Measurements from ENCODE around the gene NEDD8.

NEDD8 gene

DNA sequence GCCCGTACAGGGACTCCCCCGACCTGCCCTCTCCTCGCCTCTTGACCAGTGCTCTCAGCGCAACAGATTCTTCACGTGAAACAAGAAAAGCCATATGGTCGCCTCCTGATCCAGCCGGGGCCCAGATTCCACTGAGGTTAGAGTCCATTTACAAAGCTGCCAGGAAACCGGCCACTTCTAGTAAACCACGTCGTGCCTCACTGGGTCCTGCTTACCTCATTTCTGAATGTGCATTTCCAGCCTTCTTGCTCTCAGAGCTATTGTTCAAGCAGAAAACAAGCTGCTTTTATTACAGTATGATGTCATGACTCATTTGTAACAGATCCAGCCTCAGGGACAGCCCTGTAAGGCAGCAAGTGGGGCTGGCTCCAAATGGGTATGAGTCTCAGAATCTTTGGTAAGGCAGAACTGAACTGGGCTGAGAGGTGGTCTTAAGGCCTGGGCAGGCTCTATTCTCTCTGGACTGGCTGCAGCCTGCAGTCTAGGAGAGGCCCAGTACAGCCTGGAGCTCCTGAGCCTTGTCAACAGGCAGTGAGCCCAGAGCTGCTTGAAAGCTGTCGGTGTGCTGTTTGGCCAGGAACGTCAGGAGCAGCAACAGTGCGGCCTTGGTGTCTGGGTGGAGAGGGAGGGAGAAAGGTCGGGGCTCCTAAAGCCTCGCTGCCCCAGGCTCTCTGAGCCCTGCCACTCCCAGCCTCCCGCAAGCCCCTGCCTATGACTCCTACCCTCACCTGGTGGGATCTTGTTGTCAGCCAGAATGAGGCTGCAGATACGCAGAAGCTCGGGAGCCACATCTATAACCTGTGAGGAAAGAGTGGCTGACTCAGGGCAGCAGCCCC lies 52.0 kb downstream of the NEDD8 start:
- Histone ChIP-seq H3K4me3 (ENCODE audit: low read depth in 1 of 2, low read length in 2 of 2) (no peak overlapping the region), H3K4me2 (ENCODE audit: insufficient read depth, low read length) (no peak overlapping the region), H3K9ac (ENCODE audit: low read depth, low read length) (no peak overlapping the region), H3K9me3 (ENCODE audit: insufficient read depth, low read length, severe bottlenecking) (no peaks in the 10 kb centered on the region), H4K20me1 (ENCODE audit: insufficient read depth, low read length) (peaks cover 14% of the 10 kb centered on the region; the same call in 1 of the 2 replicates), H3K79me2 (ENCODE audit: insufficient read depth, low read length) (no peaks in the 10 kb centered on the region), H3K36me3 (ENCODE audit: insufficient read depth, low read length) (peaks cover 69% of the 10 kb centered on the region), H3K27ac (ENCODE audit: low read length) (no peak overlapping the region), H3K4me1 (ENCODE audit: insufficient read depth, low read length) (no peaks in the 10 kb centered on the region; the same call in 1 of the 2 replicates), H3K27me3 (ENCODE audit: insufficient read depth, low read length, poor library complexity) (no peaks in the 10 kb centered on the region), H2AFZ (ENCODE audit: low read depth, low read length) (no peak overlapping the region)
- TF ChIP-seq EZH2 (IDR thresholded peaks at IDR 0.05; ENCODE audit: borderline replicate concordance, low read depth, low read length, severe bottlenecking), result no peak
- TF ChIP-seq, protein P1, sequence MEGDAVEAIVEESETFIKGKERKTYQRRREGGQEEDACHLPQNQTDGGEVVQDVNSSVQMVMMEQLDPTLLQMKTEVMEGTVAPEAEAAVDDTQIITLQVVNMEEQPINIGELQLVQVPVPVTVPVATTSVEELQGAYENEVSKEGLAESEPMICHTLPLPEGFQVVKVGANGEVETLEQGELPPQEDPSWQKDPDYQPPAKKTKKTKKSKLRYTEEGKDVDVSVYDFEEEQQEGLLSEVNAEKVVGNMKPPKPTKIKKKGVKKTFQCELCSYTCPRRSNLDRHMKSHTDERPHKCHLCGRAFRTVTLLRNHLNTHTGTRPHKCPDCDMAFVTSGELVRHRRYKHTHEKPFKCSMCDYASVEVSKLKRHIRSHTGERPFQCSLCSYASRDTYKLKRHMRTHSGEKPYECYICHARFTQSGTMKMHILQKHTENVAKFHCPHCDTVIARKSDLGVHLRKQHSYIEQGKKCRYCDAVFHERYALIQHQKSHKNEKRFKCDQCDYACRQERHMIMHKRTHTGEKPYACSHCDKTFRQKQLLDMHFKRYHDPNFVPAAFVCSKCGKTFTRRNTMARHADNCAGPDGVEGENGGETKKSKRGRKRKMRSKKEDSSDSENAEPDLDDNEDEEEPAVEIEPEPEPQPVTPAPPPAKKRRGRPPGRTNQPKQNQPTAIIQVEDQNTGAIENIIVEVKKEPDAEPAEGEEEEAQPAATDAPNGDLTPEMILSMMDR (IDR thresholded peaks at IDR 0.05; ENCODE audit: borderline replicate concordance, extremely low read depth, low read length, poor library complexity, severe bottlenecking), result no peak
- no peak for DNase-seq
- ATAC-seq (ENCODE audit: insufficient read depth, low read depth), result no peak

- H3K9ac ChIP-seq (ENCODE audit: low read depth, low read length), result no peak overlapping the region
- H3K27ac ChIP-seq (ENCODE audit: low read length), result no peak overlapping the region
- H3K4me3 ChIP-seq (ENCODE audit: low read depth in 1 of 2, low read length in 2 of 2), result no peak overlapping the region
- no peaks in the 10 kb centered on the region for H3K27me3 ChIP-seq (ENCODE audit: insufficient read depth, low read length, poor library complexity)
- no peaks in the 10 kb centered on the region for H3K9me3 ChIP-seq (ENCODE audit: insufficient read depth, low read length, severe bottlenecking)
- H3K79me2 ChIP-seq (ENCODE audit: insufficient read depth, low read length), result no peaks in the 10 kb centered on the region
- H3K4me2 ChIP-seq (ENCODE audit: insufficient read depth, low read length), result no peak overlapping the region
- no peak overlapping the region for H2AFZ ChIP-seq (ENCODE audit: low read depth, low read length)
- H3K4me1 ChIP-seq (ENCODE audit: insufficient read depth, low read length), result no peaks in the 10 kb centered on the region; the same call in 1 of the 2 replicates
- TF ChIP-seq, protein P1 (IDR thresholded peaks at IDR 0.05; ENCODE audit: borderline replicate concordance, extremely low read depth, low read length, poor library complexity, severe bottlenecking), result no peak
- TF ChIP-seq EZH2 (IDR thresholded peaks at IDR 0.05; ENCODE audit: borderline replicate concordance, low read depth, low read length, severe bottlenecking), result no peak
- DNase-seq (no peak), ATAC-seq (ENCODE audit: insufficient read depth, low read depth) (peak; percentile 22; the same call in 1 of the 3 replicates)
- peaks cover 61% of the 10 kb centered on the region for H3K36me3 ChIP-seq (ENCODE audit: insufficient read depth, low read length)
- peaks cover 14% of the 10 kb centered on the region; the same call in 1 of the 2 replicates for H4K20me1 ChIP-seq (ENCODE audit: insufficient read depth, low read length)
Measured at GRCh38 chr14:24179294-24179960, 52.7 kb downstream of the NEDD8 start.

DNA sequence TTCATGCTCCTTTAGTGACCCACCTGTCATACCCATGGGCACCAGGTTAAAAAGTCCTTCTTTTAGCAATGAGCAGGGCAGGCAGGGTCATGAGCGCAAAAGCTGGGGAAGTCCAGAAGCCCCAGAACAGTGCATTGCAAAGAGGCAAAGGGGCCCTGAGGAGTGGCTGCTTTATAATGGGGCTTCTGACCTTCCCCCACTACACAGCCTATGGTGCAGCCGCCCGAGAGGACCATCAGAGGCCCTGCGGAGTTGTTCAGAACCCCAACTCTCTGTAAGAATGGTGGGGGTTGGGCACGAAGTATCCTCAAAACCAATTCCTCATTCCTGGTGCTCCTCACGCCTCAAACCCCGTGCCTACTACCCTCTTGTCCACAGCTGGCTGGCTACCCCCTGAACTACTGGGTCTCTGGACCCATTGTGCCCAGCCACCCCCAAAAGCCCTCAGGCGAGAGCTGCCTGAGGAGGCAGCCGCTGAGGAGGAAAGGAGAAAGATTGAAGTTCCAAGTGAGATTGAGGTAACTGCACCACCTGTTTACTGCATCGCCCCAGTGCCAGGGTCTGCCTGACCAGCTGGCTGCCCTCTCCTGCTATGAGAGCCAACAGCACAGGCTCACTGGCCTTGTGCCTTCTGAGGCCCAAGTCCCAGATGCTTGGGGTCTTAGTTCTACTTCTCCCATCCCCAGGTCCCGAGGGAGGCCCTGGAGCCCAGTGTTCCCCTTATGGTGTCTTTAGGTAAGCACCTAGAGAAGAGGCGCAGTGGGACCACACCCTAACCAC lies 53.6 kb downstream of the NEDD8 start:
- H3K27me3 ChIP-seq (ENCODE audit: insufficient read depth, low read length, poor library complexity), result no peaks in the 10 kb centered on the region
- peaks cover 53% of the 10 kb centered on the region for H3K36me3 ChIP-seq (ENCODE audit: insufficient read depth, low read length)
- no peak overlapping the region for H3K27ac ChIP-seq (ENCODE audit: low read length)
- no peaks in the 10 kb centered on the region for H3K4me1 ChIP-seq (ENCODE audit: insufficient read depth, low read length)
- no peak overlapping the region for H3K9ac ChIP-seq (ENCODE audit: low read depth, low read length)
- no peak for ATAC-seq (ENCODE audit: insufficient read depth, low read depth)
- H3K4me3 ChIP-seq (ENCODE audit: low read depth in 1 of 2, low read length in 2 of 2), result no peak overlapping the region
- H3K9me3 ChIP-seq (ENCODE audit: insufficient read depth, low read length, severe bottlenecking), result no peaks in the 10 kb centered on the region
- no peak overlapping the region for H2AFZ ChIP-seq (ENCODE audit: low read depth, low read length)
- TF ChIP-seq, protein P1 (IDR thresholded peaks at IDR 0.05; ENCODE audit: borderline replicate concordance, extremely low read depth, low read length, poor library complexity, severe bottlenecking), result no peak
- H3K4me2 ChIP-seq (ENCODE audit: insufficient read depth, low read length), result no peak overlapping the region
- DNase-seq, result no peak
- H4K20me1 ChIP-seq (ENCODE audit: insufficient read depth, low read length), result peaks cover 14% of the 10 kb centered on the region; the same call in 1 of the 2 replicates
- H3K79me2 ChIP-seq (ENCODE audit: insufficient read depth, low read length), result no peaks in the 10 kb centered on the region
